HG03039 (cell line): Measurements from ENCODE around the gene RFX2.
"Not testable (repeated sequence)": the region's sequence is repeated elsewhere in the genome, so short reads cannot be mapped to it uniquely, and the experiment has no call there.

ENCODE experiments used
- ATAC-seq: cut with Tn5 transposase; IDR thresholded peaks from one replicate; pipeline ENCODE4 v1.9.1; 2021; ENCODE audit warnings: mild to moderate bottlenecking, moderate library complexity; ENCODE audit not compliant: unreplicated experiment

RFX2 gene

GRCh38 chr19:5993648-5994358 is 116.5 kb downstream of the RFX2 start:
- ATAC-seq = no peak

- no peak for ATAC-seq
These were observed 117.1 kb downstream of the RFX2 start for GRCh38 chr19:5993201-5993600.

GRCh38 chr19:5992756-5993155 is 117.5 kb downstream of the RFX2 start:
- no peak for ATAC-seq

- no peak for ATAC-seq
These were observed 119.0 kb downstream of the RFX2 start for GRCh38 chr19:5991244-5991838.

- no peak for ATAC-seq
These were observed 120.0 kb downstream of the RFX2 start for GRCh38 chr19:5990289-5990797.

GRCh38 chr19:5989388-5990074 is 120.8 kb downstream of the RFX2 start:
- no peak for ATAC-seq

- no peak for ATAC-seq
These were observed 121.5 kb downstream of the RFX2 start for GRCh38 chr19:5988517-5989387.

- no peak for ATAC-seq
These were observed 123.1 kb downstream of the RFX2 start for GRCh38 chr19:5987077-5987818.

GRCh38 chr19:5985837-5986236 is 124.5 kb downstream of the RFX2 start:
- ATAC-seq = not testable (repeated sequence)

GRCh38 chr19:5985098-5985783 is 125.1 kb downstream of the RFX2 start:
- no peak for ATAC-seq

- no peak for ATAC-seq
These were observed 125.7 kb downstream of the RFX2 start for GRCh38 chr19:5984600-5984999.

- ATAC-seq = no peak
These were observed 126.8 kb downstream of the RFX2 start for GRCh38 chr19:5983367-5983955.

- ATAC-seq = no peak
These were observed 131.4 kb downstream of the RFX2 start for GRCh38 chr19:5978606-5979552.

- ATAC-seq = peak; percentile 80
These were observed 132.3 kb downstream of the RFX2 start, which contains the start of gene RANBP3 for GRCh38 chr19:5977785-5978605. Gene RANBP3, minus strand, starts transcription at chr19:5978140. Its CDS starts 58 bp downstream, at chr19:5978082.

GRCh38 chr19:5977222-5977784 is 133.0 kb downstream of the RFX2 start:
- no peak for ATAC-seq

- no peak for ATAC-seq
These were observed 133.5 kb downstream of the RFX2 start for GRCh38 chr19:5976768-5977167.

- ATAC-seq = no peak
These were observed 134.9 kb downstream of the RFX2 start for GRCh38 chr19:5975388-5975728.
